Measurements from ENCODE around the gene TCEA3. TPM values are rescaled to one million over a fixed set of nuclear protein-coding genes. Genes with fewer than 3 reads are reported as not detected.

TCEA3 gene
- total RNA-seq (150 and 203 TPM in 2 replicates), polyA plus RNA-seq (174 and 198 TPM in 2 replicates)

DNA sequence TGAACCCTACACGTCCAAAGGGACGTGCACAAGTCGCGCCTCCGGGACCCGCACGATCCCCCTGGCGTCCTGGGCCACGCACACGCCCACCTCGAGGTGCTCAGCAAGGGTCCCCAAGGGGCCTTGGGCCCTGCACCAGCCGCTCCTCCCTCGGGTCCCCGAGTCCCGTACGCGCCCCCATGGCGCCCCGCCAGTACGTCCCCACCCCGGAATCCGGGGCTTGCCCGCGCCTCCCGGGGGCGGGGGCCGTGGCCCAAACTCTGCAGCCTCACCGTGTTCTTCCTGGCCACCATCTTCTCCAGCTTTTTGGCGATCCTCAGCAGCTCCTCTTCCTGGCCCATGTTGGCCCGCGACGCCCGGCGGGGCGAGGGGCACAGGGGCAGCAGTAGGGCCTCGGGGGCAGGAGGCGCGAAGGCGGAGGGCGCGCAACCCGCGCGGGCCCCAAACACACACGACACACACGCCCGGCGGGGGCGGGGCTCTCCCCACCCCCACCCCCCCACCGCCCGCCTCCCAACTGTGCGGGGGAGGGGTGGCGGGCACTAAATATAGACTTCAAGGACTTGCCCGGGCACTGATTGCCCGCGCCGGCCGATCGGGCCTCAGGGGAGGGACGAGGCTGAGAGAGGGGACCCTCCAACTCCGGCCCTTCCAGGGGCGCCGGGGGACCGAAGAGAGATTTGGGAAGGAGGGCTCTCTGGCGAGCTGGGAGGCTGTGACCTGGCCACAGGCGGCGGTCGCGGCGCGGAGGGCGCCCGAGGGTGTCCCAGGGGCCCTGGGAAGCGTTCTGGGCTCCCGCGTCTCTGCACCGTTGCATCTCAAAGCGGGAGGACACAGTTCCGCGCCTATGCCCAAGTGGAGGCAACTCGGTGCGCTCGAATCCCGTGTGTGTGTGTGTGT is at the start of gene TCEA3:
TCEA3 (minus strand) TSS at position 456 of the 900 bp plus-strand sequence; CDS start at position 341, 115 bp downstream.
- Histone ChIP-seq H3K36me3 (no peaks in the 10 kb centered on the region), H3K4me3 (peak within 1 kb of the TSS; percentile 52), H3K27me3 (no peaks in the 10 kb centered on the region), H3K4me1 (ENCODE audit: low read depth) (peaks cover 28% of the 10 kb centered on the region), H3K27ac (peak within 1 kb of the TSS; percentile 95), H3K9me3 (ENCODE audit: low read depth) (no peaks in the 10 kb centered on the region)
- TF ChIP-seq, protein P1, sequence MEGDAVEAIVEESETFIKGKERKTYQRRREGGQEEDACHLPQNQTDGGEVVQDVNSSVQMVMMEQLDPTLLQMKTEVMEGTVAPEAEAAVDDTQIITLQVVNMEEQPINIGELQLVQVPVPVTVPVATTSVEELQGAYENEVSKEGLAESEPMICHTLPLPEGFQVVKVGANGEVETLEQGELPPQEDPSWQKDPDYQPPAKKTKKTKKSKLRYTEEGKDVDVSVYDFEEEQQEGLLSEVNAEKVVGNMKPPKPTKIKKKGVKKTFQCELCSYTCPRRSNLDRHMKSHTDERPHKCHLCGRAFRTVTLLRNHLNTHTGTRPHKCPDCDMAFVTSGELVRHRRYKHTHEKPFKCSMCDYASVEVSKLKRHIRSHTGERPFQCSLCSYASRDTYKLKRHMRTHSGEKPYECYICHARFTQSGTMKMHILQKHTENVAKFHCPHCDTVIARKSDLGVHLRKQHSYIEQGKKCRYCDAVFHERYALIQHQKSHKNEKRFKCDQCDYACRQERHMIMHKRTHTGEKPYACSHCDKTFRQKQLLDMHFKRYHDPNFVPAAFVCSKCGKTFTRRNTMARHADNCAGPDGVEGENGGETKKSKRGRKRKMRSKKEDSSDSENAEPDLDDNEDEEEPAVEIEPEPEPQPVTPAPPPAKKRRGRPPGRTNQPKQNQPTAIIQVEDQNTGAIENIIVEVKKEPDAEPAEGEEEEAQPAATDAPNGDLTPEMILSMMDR (IDR thresholded peaks at IDR 0.05; ENCODE audit: low read depth, low read length), result no peak
- peak; percentile 52 to 88 for DNase-seq (ENCODE audit: low read depth in 1 of 2, low spot score in 1 of 2)

DNA sequence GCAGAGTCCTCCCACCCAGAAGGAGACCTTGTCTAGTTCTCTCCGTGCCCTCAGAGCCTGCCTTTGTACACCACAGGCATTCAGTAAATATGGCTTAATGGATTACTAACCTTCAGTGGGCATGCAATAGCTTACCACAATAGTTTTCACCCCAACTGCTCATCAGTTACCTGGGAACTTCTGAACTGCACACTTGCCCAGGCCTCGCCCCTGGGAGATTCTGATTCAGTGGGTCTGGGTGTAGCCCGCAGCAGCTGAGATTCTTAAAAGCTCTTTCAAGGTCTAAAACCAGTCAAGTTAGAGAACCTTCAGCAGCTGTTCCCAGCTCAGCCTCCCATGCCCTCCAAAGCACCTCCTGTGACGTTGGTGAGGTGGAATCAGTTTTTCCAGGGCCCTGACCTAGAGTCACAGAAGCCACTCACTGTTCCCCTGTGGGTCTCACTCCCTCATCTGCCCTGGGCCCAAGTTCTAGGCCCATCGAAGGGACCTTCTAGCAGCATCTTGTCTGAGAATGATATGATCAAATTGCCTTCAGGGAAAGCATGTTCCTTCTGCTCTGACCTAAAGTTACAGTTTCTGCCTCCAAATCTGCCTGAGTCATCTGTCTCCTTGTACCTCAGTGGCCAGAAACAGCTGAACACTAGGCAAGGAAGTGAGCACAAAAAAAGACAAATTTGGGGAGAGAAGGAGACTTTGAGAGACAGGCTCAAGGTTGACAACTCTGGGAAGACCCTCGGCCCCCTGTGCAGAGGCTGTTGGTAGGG is 48.7 kb upstream of the TCEA3 start:
- H3K4me1 ChIP-seq (ENCODE audit: low read depth), result no peaks in the 10 kb centered on the region
- no peak for DNase-seq (ENCODE audit: low read depth in 1 of 2, low spot score in 1 of 2)
- peak overlapping the region; percentile 53 for H3K27ac ChIP-seq
- TF ChIP-seq, protein P1 (IDR thresholded peaks at IDR 0.05; ENCODE audit: low read depth, low read length), result no peak
- no peaks in the 10 kb centered on the region for H3K9me3 ChIP-seq (ENCODE audit: low read depth)
- no peak overlapping the region for H3K4me3 ChIP-seq
- no peaks in the 10 kb centered on the region for H3K27me3 ChIP-seq
- no peaks in the 10 kb centered on the region for H3K36me3 ChIP-seq

DNA sequence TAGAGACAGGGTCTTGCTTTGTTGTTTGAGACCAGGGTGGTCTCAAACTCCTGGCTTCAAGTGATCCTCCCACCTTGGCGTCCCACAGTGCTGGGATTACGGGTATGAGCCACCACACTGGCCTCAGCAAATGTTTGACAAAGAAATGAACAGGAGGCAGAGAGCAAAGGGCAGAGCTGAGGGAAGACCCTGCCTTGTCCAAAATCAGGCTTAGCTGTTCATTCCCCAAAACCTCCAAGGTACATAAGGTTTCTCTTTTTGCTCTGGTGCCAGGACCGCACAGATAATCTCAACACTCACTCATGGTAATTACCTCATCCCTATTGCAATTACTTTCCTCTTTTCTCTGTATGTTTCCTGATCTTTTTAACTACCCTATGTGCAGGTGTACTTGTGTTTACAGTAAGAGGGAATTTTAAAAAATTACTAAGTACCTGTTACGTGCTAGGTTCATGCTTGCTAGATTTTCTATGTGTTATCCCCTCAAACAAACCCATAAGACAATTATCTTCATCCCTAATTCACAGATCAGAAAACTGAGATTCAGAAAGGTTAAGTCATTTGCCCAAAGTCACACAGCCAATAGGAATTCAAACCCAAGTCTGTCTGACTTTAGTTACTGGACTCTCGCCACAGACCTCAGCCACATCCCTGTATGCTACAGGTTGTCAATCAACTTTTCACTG is 47.9 kb upstream of the TCEA3 start:
- no peaks in the 10 kb centered on the region for H3K27me3 ChIP-seq
- H3K36me3 ChIP-seq, result no peaks in the 10 kb centered on the region
- DNase-seq (ENCODE audit: low read depth in 1 of 2, low spot score in 1 of 2), result no peak
- H3K9me3 ChIP-seq (ENCODE audit: low read depth), result no peaks in the 10 kb centered on the region
- no peaks in the 10 kb centered on the region for H3K4me1 ChIP-seq (ENCODE audit: low read depth)
- H3K4me3 ChIP-seq, result no peak overlapping the region
- TF ChIP-seq, protein P1 (IDR thresholded peaks at IDR 0.05; ENCODE audit: low read depth, low read length), result no peak
- H3K27ac ChIP-seq, result no peak overlapping the region

DNA sequence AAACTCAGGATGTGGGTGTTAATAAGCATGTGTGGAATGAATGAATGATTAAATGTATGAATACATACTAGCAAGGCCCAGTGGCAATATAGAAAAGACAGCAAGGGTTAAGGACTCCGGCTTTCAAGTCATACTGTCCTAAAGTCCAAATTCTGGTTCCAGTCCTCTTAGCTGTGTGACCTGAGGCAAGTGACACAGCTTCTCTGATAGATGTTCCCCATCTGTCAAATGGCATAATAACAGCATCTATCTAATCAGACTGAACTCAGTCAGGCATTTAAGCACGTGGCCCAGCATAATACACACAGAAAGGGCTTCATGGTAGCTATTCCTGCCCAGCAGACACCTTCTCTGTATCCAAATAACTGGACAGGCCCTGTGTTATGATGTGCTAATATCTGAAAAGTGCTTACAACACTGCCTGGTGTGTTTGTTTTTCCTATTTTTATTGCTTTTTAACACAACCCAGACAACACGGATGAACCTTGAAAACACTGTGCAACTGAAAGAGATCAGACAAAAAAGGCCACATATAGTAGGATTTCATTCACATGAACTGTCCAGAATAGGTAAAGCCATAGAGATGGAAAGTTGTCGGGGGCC is 47.0 kb upstream of the TCEA3 start:
- Histone ChIP-seq H3K4me1 (ENCODE audit: low read depth) (no peaks in the 10 kb centered on the region), H3K27ac (no peak overlapping the region), H3K9me3 (ENCODE audit: low read depth) (no peaks in the 10 kb centered on the region), H3K27me3 (no peaks in the 10 kb centered on the region), H3K4me3 (no peak overlapping the region), H3K36me3 (no peaks in the 10 kb centered on the region)
- no peak for DNase-seq (ENCODE audit: low read depth in 1 of 2, low spot score in 1 of 2)
- TF ChIP-seq, protein P1 (IDR thresholded peaks at IDR 0.05; ENCODE audit: low read depth, low read length), result no peak
